Esophagus muscularis mucosa (tissue), 3 donors: ENCODE results near the gene MAGEA12.

Source experiments
- CTCF ChIP-seq, 3 experiments: fragments of 200-600 bp in 2 of 3; fragments of 450-650 bp in 1 of 3; sonication (generic) in 2 of 3; IDR thresholded peaks; one replicate each; pipeline ENCODE4 v1.5.1; 2017 to 2019; ENCODE audit warnings: antibody characterized with exemption in 3 of 3, mild to moderate bottlenecking in 2 of 3, moderate library complexity in 1 of 3
- POLR2A ChIP-seq: fragments of 450-650 bp; IDR thresholded peaks from one replicate; pipeline ENCODE4 v1.6.1; 2017; ENCODE audit warnings: antibody characterized with exemption, moderate library complexity, mild to moderate bottlenecking, low read depth
- POLR2AphosphoS5 ChIP-seq, 2 donors: sonication (generic); formaldehyde crosslinking; IDR thresholded peaks; one replicate each; pipeline ENCODE4 v1.6.1; 2017; ENCODE audit warnings: antibody characterized with exemption in 2 of 2

- TF ChIP-seq CTCF (IDR thresholded peaks at IDR 0.05) (no peak), POLR2A (no peak), POLR2AphosphoS5 (IDR thresholded peaks at IDR 0.05) (no peak)
These were observed 1.5 kb downstream of the MAGEA12 start for GRCh38 chrX:152735101-152735500.
